Calu3 (cell line): ENCODE measurements around the gene AP2B1. TPM values are rescaled to one million over a fixed set of nuclear protein-coding genes. Genes with fewer than 3 reads are reported as not detected.

Experiments used
- BruUV-seq: library from RNA; stranded (reverse); fragments of 400-500 nt; replicated peaks from 2 replicates; lab custom pipeline; 2021; lab: Mats Ljungman, UMichigan
- CTCF ChIA-PET: fragments of 300-600 bp; sonication (Branson Sonifier 250); formaldehyde crosslinking; loops from one replicate; lab custom pipeline; 2022; ENCODE audit warnings: antibody characterized with exemption; lab: Charles Lee
- DNase-seq: peaks from one replicate; pipeline ENCODE4 v3.0.0; 2022
- H3K27ac Mint-ChIP-seq: one replicate; pipeline ENCODE4 v1.8.0; 2022; ENCODE audit warnings: mixed read lengths; ENCODE audit not compliant: unreplicated experiment
- H3K27me3 Mint-ChIP-seq: one replicate; pipeline ENCODE4 v1.8.0; 2022; ENCODE audit warnings: mixed read lengths; ENCODE audit not compliant: unreplicated experiment
- H3K36me3 Mint-ChIP-seq: one replicate; pipeline ENCODE4 v1.8.0; 2022; ENCODE audit warnings: mild to moderate bottlenecking, moderate library complexity, mixed read lengths; ENCODE audit not compliant: insufficient read depth, unreplicated experiment
- H3K4me1 Mint-ChIP-seq: one replicate; pipeline ENCODE4 v1.8.0; 2022; ENCODE audit warnings: mild to moderate bottlenecking, low read depth, mixed read lengths; ENCODE audit not compliant: unreplicated experiment
- H3K4me3 Mint-ChIP-seq: one replicate; pipeline ENCODE4 v1.8.0; 2022; ENCODE audit warnings: mild to moderate bottlenecking, low read depth, moderate library complexity, mixed read lengths; ENCODE audit not compliant: unreplicated experiment
- H3K9me3 Mint-ChIP-seq: one replicate; pipeline ENCODE4 v1.8.0; 2022; ENCODE audit warnings: low read depth, mixed read lengths; ENCODE audit not compliant: unreplicated experiment
- intact Hi-C: fragments of 100-400 bp; cut with micrococcal nuclease; formaldehyde crosslinking; loops from one replicate; pipeline ENCODE4 v1.10.0; 2022; ENCODE audit not compliant: unreplicated experiment
- total RNA-seq: library from RNA; stranded (reverse); gene quantifications from 2 replicates; pipeline ENCODE4 v1.2.3, GENCODE V29; 2022
- TF ChIP-seq, protein P1 (sequence below): fragments of 200-600 bp; IDR thresholded peaks from one replicate; pipeline ENCODE4 v1.8.0; 2022; ENCODE audit warnings: antibody characterized with exemption; ENCODE audit not compliant: unreplicated experiment

AP2B1 gene
- total RNA-seq, 1 experiment from 2014 or later, result 309 TPM

DNA sequence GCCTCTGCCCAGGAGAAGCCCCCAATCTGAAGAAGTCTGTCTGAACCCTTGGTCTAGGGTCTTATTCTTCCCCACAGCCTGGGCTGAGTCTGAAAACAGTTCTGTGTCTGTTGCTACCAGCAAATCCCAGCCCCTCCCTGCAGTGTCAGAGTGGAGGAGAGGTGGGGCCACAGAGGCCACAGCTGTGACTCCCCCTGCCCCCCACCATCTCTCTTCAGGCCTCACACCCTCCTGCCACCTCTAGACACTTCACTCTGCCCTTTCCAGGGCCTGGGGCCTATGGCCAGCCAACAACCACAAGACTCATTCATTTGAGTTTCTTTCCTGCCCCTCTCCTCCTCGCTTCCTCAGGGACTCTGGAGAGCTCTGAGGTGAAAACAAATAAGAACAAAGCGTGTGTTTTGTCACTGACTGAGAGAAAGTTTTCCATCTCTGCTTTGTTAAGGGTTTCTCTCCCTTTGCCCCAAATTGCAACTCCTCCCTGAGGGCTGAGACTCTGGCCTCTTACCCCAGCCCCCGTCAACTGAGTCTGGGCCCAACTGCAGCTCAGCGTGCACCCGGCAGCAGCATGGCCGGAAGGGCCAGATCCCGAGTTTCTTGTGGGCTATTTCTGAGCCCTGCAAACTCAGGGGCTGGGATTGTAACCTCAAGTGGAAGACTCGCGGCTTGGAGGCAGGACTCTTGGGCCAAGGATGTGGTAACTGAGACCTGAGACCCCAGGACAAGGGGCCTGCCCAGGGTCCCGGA, 186.7 kb downstream of the AP2B1 start:
- no peak overlapping the region for H3K27ac Mint-ChIP-seq
- peaks cover 48% of the 10 kb centered on the region for H3K27me3 Mint-ChIP-seq
- TF ChIP-seq, protein P1, sequence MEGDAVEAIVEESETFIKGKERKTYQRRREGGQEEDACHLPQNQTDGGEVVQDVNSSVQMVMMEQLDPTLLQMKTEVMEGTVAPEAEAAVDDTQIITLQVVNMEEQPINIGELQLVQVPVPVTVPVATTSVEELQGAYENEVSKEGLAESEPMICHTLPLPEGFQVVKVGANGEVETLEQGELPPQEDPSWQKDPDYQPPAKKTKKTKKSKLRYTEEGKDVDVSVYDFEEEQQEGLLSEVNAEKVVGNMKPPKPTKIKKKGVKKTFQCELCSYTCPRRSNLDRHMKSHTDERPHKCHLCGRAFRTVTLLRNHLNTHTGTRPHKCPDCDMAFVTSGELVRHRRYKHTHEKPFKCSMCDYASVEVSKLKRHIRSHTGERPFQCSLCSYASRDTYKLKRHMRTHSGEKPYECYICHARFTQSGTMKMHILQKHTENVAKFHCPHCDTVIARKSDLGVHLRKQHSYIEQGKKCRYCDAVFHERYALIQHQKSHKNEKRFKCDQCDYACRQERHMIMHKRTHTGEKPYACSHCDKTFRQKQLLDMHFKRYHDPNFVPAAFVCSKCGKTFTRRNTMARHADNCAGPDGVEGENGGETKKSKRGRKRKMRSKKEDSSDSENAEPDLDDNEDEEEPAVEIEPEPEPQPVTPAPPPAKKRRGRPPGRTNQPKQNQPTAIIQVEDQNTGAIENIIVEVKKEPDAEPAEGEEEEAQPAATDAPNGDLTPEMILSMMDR, result no peak
- H3K36me3 Mint-ChIP-seq, result no peaks in the 10 kb centered on the region
- no peaks in the 10 kb centered on the region for H3K4me1 Mint-ChIP-seq
- CTCF ChIA-PET, result no interaction called here
- intact Hi-C loops, result no loop called here
- H3K4me3 Mint-ChIP-seq, result no peak overlapping the region
- no TSS peak for BruUV-seq
- no peaks in the 10 kb centered on the region for H3K9me3 Mint-ChIP-seq
- DNase-seq, result no peak

DNA sequence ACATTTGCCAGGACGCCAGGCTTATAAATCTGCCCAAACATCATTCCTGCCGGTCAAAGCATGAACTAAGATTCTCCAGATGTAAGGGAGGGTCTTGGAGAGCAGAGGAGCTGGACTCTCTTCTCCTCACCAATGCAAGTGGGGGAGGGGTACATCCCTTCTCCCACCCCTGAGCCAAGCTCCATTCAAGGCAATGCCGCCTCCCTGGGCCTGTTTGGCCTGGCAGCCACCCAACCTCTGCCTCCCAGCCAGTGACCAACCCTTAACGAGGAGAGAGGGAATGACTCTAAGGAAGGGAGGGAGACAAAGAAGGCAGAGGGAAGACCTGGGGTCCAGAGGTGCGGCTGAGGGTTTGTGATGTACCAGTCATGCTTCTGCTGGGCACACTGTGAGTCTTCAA, 187.4 kb downstream of the AP2B1 start:
- H3K27ac Mint-ChIP-seq, result no peak overlapping the region
- H3K27me3 Mint-ChIP-seq, result peaks cover 41% of the 10 kb centered on the region
- intact Hi-C loops, result no loop called here
- CTCF ChIA-PET, result no interaction called here
- H3K36me3 Mint-ChIP-seq, result no peaks in the 10 kb centered on the region
- BruUV-seq, result no TSS peak
- TF ChIP-seq, protein P1, result no peak
- no peak for DNase-seq
- no peaks in the 10 kb centered on the region for H3K9me3 Mint-ChIP-seq
- no peaks in the 10 kb centered on the region for H3K4me1 Mint-ChIP-seq
- no peak overlapping the region for H3K4me3 Mint-ChIP-seq

DNA sequence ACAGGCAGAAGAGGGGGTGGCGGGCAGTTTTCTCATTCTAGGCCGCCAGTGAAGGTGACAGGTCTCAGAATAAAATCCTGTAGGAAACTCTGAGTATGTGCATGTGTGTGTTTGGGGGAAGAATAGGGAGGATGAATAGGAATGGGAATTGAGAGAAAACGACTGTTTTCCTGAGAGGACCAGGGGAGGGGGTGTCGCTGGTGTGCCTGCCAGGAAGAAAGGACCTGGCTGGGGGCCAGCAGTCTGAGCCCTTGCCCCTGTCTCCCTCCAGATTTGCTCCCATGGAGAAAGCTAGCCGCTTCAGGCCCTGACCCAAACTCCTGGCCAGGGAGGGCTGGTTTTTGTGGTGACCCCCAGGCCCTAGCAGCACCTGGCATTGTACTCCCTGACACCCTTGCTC, 187.9 kb downstream of the AP2B1 start:
- no peak overlapping the region for H3K4me3 Mint-ChIP-seq
- H3K9me3 Mint-ChIP-seq, result no peaks in the 10 kb centered on the region
- H3K27me3 Mint-ChIP-seq, result peaks cover 36% of the 10 kb centered on the region
- no TSS peak for BruUV-seq
- DNase-seq, result no peak
- H3K4me1 Mint-ChIP-seq, result no peaks in the 10 kb centered on the region
- no peak overlapping the region for H3K27ac Mint-ChIP-seq
- CTCF ChIA-PET, result no interaction called here
- H3K36me3 Mint-ChIP-seq, result no peaks in the 10 kb centered on the region
- intact Hi-C loops, result no loop called here
- TF ChIP-seq, protein P1, result no peak

DNA sequence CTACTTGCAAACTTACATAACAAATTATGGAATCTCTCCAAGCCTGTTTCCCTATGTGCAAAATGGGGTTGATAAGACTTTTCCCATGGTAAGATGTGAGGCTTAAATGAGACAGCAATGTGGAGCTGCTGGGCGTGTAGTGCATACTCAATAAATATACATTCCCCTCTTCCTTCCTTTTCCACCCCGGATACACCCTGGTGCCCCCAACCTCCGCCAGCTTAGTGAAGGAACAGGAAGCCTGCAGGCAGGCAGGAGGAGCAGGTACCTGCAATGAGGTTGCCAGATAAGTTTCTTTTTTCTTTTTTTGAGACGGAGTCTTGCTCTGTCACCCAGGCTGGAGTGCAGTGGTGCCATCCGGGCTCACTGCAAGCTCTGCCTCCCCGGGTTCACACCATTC, 188.5 kb downstream of the AP2B1 start:
- H3K9me3 Mint-ChIP-seq, result no peaks in the 10 kb centered on the region
- DNase-seq, result no peak
- no peaks in the 10 kb centered on the region for H3K36me3 Mint-ChIP-seq
- H3K27me3 Mint-ChIP-seq, result peaks cover 33% of the 10 kb centered on the region
- no peak overlapping the region for H3K27ac Mint-ChIP-seq
- TF ChIP-seq, protein P1, result no peak
- CTCF ChIA-PET, result interaction anchor here (0.6 kb wide), 1 partner anchor 69 kb away, joined by 3 read pairs; no protein-coding TSS in a partner anchor
- BruUV-seq, result no TSS peak
- no peaks in the 10 kb centered on the region for H3K4me1 Mint-ChIP-seq
- intact Hi-C loops, result no loop called here
- no peak overlapping the region for H3K4me3 Mint-ChIP-seq

Other genes starting within 250 kb of the AP2B1 start
- 35.3 and 38.2 TPM in 2 replicates for gene SLFN11, start 213.7 kb upstream of the AP2B1 start, total RNA-seq
- gene SLFN12, start 154.8 kb upstream of the AP2B1 start, total RNA-seq, result 0.44 and 0.54 TPM in 2 replicates
- gene SLFN13, start 138.6 kb upstream of the AP2B1 start, total RNA-seq, result 44.4 and 46.2 TPM in 2 replicates
- 0.14 and 0.51 TPM in 2 replicates for gene SLFN12L, start 49.6 kb upstream of the AP2B1 start, total RNA-seq
- not detected in 2 replicates for gene SLFN14, start 26.5 kb upstream of the AP2B1 start, total RNA-seq
- 3.4 and 4.1 TPM in 2 replicates for gene PEX12, start 8.8 kb upstream of the AP2B1 start, total RNA-seq
- 0.95 and 1.4 TPM in 2 replicates for gene RASL10B, start 144.3 kb downstream of the AP2B1 start, total RNA-seq
- gene GAS2L2, start 165.9 kb downstream of the AP2B1 start, total RNA-seq, result not detected in 2 replicates
- not detected in 2 replicates for gene C17orf50, start 173.6 kb downstream of the AP2B1 start, total RNA-seq
- not detected in 2 replicates for gene MMP28, start 208.3 kb downstream of the AP2B1 start, total RNA-seq
- gene TAF15, start 222.2 kb downstream of the AP2B1 start, total RNA-seq, result 284 and 286 TPM in 2 replicates